ENCODE results near the gene CITED1.

- TF ChIP-seq CTCF (IDR thresholded peaks at IDR 0.05), result no peak
- TF ChIP-seq POLR2A (IDR thresholded peaks at IDR 0.05), result no peak
Measured at GRCh38 chrX:72306085-72306801, 529 bp upstream of the CITED1 start.
